ENCODE measurements around the gene KYAT1. TPM values are rescaled to one million over a fixed set of nuclear protein-coding genes. Genes with fewer than 3 reads are reported as not detected.

Gene KYAT1
- total and polyA plus RNA-seq, 8 donors, result 0.58 to 25.7 (median 5.7) TPM

DNA sequence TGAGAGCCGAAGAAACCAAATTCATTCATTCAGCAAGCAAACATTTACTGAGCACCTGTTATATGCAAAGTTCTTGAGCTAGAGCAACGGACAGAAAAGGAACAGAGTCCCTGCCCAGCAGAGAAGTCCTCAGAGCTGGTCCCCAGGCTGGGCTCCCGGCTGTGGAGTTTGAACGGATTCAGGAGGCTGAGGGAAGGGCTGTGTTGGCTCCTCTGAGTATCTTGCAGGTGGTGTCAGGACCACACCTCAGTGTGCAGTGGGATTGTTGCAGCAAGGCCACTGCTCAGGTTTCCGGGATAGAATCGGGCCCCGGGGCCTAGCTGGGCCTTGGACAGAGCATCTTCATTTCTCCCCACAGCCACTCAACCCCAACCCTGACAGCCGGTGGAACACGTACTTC, 89.6 kb downstream of the KYAT1 start:
- Histone ChIP-seq H3K36me3 (peaks cover 37 to 80% (median 76%) of the 10 kb centered on the region in 4 donors), H3K4me1 (peaks cover 9 to 33% (median 18%) of the 10 kb centered on the region in 4 donors), H3K27me3 (no peaks in the 10 kb centered on the region), H3K9me3 (no peaks in the 10 kb centered on the region), H3K4me3 (no peak overlapping the region), H3K27ac (no peak overlapping the region)
- TF ChIP-seq EP300 (IDR thresholded peaks at IDR 0.05), result no peak
- TF ChIP-seq POLR2A (IDR thresholded peaks at IDR 0.05), result no peak
- no peak for TF ChIP-seq POLR2AphosphoS5 (IDR thresholded peaks at IDR 0.05)
- no peak for TF ChIP-seq CTCF (IDR thresholded peaks at IDR 0.05)
- intact Hi-C loops (cut with DNase I; ENCODE audit: low total_unique reads), result no loop called here
- DNase-seq, result no peak
- WGBS, 5 donors, result 83 to 96% (median 95%) methylated on average over 9 of the region's 9 CpGs

DNA sequence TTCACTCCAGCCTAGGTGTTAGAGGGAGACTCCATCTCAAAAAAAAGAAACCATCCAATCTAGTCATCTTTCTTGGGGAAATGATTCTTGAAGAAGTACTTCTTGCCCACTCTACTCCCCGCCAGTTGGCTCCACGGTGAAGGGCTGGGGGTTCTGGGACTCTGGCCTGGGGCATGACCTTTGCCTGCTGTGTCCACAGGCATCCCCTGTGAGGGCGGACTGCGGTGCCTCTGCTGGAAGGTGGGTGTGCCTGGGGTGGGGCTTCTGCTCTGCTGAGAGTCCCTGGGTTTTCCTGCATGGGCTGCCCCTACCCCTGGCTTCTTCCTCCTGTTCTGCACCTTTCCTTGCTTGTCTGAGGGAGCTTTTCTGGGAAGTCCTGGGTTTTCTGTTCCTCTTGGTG, 91.2 kb downstream of the KYAT1 start:
- no peak for DNase-seq
- WGBS, 5 donors, result 69 to 85% (median 76%) methylated on average over 4 of the region's 4 CpGs
- TF ChIP-seq POLR2AphosphoS5 (IDR thresholded peaks at IDR 0.05), result no peak
- no peak for TF ChIP-seq POLR2A (IDR thresholded peaks at IDR 0.05)
- no peak for TF ChIP-seq CTCF (IDR thresholded peaks at IDR 0.05)
- no peak for TF ChIP-seq EP300 (IDR thresholded peaks at IDR 0.05)
- H3K4me1 ChIP-seq, result peaks cover 9 to 40% (median 25%) of the 10 kb centered on the region in 4 donors
- H3K27me3 ChIP-seq, result no peaks in the 10 kb centered on the region
- H3K36me3 ChIP-seq, result peaks cover 33 to 64% (median 60%) of the 10 kb centered on the region in 4 donors
- intact Hi-C loops (cut with DNase I; ENCODE audit: low total_unique reads), result no loop called here
- no peak overlapping the region for H3K27ac ChIP-seq
- H3K9me3 ChIP-seq, result no peaks in the 10 kb centered on the region
- no peak overlapping the region for H3K4me3 ChIP-seq

DNA sequence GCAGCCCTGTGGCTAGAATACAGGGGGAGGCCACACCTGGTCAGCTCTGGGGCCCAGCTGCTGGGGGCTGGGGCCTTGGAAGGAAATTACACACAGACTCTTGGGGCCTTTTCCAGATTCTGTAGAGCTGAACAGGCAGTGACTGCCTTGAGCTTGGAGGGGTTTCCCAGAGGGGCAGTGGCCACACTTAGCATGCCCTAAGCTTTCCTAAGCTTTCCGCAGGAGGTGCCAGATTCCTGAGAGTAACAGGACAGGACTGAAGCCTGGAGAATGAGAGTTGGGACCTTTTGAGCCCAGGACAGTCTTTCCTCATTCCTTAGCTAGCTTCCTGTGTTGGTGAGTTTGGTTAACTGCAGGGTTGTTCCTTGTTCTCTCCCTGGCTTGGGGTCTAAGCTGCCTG, 93.3 kb downstream of the KYAT1 start:
- intact Hi-C loops (cut with DNase I; ENCODE audit: low total_unique reads), result no loop called here
- H3K4me3 ChIP-seq, result peak overlapping the region in 3 of 4 donors; percentile 93 to 99 (median 98)
- peak overlapping the region in 2 of 5 donors; percentile 90 to 91 for H3K27ac ChIP-seq
- no peaks in the 10 kb centered on the region for H3K27me3 ChIP-seq
- DNase-seq, result no peak
- 80 to 100% (median 94%) methylated on average over 1 of the region's 1 CpG for WGBS, 5 donors
- peaks cover 9 to 32% (median 24%) of the 10 kb centered on the region in 4 donors for H3K4me1 ChIP-seq
- no peaks in the 10 kb centered on the region for H3K9me3 ChIP-seq
- no peak for TF ChIP-seq POLR2AphosphoS5 (IDR thresholded peaks at IDR 0.05)
- no peak for TF ChIP-seq CTCF (IDR thresholded peaks at IDR 0.05)
- TF ChIP-seq EP300 (IDR thresholded peaks at IDR 0.05), result no peak
- no peak for TF ChIP-seq POLR2A (IDR thresholded peaks at IDR 0.05)
- peaks cover 24 to 46% (median 40%) of the 10 kb centered on the region in 4 donors for H3K36me3 ChIP-seq

DNA sequence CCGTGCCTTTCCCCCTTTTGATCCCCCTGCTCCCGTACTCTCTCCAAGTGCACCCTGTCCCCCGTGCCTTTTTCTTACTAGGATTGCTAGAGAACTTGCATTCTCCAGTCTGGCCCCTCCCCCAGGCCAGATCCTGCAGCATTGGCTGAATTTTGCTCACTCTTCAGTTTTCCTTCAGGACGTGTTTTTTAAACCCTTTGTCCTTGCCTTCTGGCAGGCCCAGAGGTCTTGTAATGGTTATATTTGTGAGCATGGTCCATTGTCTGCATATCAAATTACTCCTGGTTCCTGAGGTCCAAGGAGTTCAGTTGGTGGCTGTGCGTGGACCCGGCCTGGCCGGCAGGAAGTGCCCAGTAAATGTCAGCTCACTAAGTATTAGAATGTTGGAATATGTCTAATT, 94.1 kb downstream of the KYAT1 start:
- TF ChIP-seq POLR2AphosphoS5 (IDR thresholded peaks at IDR 0.05) (no peak), POLR2A (IDR thresholded peaks at IDR 0.05) (no peak), CTCF (IDR thresholded peaks at IDR 0.05) (no peak), EP300 (IDR thresholded peaks at IDR 0.05) (no peak)
- Histone ChIP-seq H3K9me3 (no peaks in the 10 kb centered on the region), H3K27ac (peak overlapping the region; percentile 78 to 91 (median 88)), H3K4me1 (peaks cover 9 to 26% (median 24%) of the 10 kb centered on the region in 4 donors), H3K36me3 (peaks cover 18 to 38% (median 32%) of the 10 kb centered on the region in 4 donors), H3K4me3 (peak overlapping the region; percentile 93 to 99 (median 98)), H3K27me3 (no peaks in the 10 kb centered on the region)
- DNase-seq, result peak in 1 of 2 donors; percentile 45
- WGBS, 5 donors, result 1 to 2% (median 1%) methylated on average over 7 of the region's 7 CpGs
- intact Hi-C loops (cut with DNase I; ENCODE audit: low total_unique reads), result no loop called here
